IMR-90 (cell line): ENCODE results near the gene R3HDM2.

Experiments used
- BHLHE40 ChIP-seq: fragments of 150-350 bp; IDR thresholded peaks from 2 replicates; pipeline ENCODE4 v1.6.1; 2016; ENCODE audit warnings: mild to moderate bottlenecking, low read depth, low read length
- CEBPB ChIP-seq: IDR thresholded peaks from 2 replicates; pipeline ENCODE4 v1.6.1; 2012; ENCODE audit warnings: low read depth, low read length, improper control_type of control experiment
- CHD1 ChIP-seq: IDR thresholded peaks from 2 replicates; pipeline ENCODE4 v1.6.1; 2012; ENCODE audit warnings: low read depth, low read length, improper control_type of control experiment
- MAFK ChIP-seq: IDR thresholded peaks from 2 replicates; pipeline ENCODE4 v1.6.1; 2012; ENCODE audit warnings: low read depth, low read length, improper control_type of control experiment
- MXI1 ChIP-seq: IDR thresholded peaks from 2 replicates; pipeline ENCODE4 v1.6.1; 2012; ENCODE audit warnings: low read depth, mild to moderate bottlenecking, low read length, moderate library complexity, borderline replicate concordance
- POLR2A ChIP-seq: IDR thresholded peaks from 2 replicates; pipeline ENCODE4 v1.6.1; 2012; ENCODE audit warnings: mild to moderate bottlenecking, low read depth, low read length
- RAD21 ChIP-seq: IDR thresholded peaks from 2 replicates; pipeline ENCODE4 v1.6.1; 2012; ENCODE audit warnings: low read length, improper control_type of control experiment
- RFX5 ChIP-seq: IDR thresholded peaks from 2 replicates; pipeline ENCODE4 v1.8.0; 2012; ENCODE audit warnings: low read depth, mild to moderate bottlenecking, low read length, moderate library complexity
- SMC3 ChIP-seq: fragments of 150-350 bp; IDR thresholded peaks from 2 replicates; pipeline ENCODE4 v1.6.1; 2016; ENCODE audit warnings: low read depth, mild to moderate bottlenecking, antibody characterized with exemption, low read length, moderate library complexity
- TF ChIP-seq, protein P1 (sequence below): conservative IDR thresholded peaks from 2 replicates; pipeline ENCODE4 v1.5.1; 2012; ENCODE audit warnings: mild to moderate bottlenecking, low read depth, low read length, improper control_type of control experiment
- TF ChIP-seq, protein P2 (sequence below): fragments of 150-350 bp; IDR thresholded peaks from 2 replicates; pipeline ENCODE4 v1.6.1; 2017; ENCODE audit warnings: mild to moderate bottlenecking, antibody characterized with exemption, low read length, low read depth

DNA sequence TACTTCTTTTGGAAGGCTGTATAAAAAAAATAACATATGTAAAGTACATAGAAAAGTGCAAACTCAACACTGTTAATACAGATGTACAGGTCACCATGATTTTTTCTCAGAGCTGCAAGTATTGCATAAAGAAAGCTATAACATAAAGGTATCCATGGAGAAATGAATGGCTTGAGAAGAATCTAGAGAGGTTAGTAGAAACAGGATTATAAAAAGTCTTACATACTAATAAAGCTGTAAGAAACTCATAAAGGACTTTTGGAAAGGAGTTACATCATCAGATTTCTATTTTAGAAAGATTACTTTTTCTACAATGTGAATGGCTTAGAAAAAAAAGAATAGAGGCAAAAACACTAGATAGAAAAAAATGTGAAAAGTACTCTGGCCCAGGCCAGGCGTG is 46.4 kb downstream of the R3HDM2 start:
- TF ChIP-seq POLR2A (no peak), SMC3 (no peak), MAFK (no peak), BHLHE40 (no peak), CEBPB (no peak), CHD1 (no peak), RFX5 (no peak), MXI1 (no peak), RAD21 (no peak)
- TF ChIP-seq, protein P1, sequence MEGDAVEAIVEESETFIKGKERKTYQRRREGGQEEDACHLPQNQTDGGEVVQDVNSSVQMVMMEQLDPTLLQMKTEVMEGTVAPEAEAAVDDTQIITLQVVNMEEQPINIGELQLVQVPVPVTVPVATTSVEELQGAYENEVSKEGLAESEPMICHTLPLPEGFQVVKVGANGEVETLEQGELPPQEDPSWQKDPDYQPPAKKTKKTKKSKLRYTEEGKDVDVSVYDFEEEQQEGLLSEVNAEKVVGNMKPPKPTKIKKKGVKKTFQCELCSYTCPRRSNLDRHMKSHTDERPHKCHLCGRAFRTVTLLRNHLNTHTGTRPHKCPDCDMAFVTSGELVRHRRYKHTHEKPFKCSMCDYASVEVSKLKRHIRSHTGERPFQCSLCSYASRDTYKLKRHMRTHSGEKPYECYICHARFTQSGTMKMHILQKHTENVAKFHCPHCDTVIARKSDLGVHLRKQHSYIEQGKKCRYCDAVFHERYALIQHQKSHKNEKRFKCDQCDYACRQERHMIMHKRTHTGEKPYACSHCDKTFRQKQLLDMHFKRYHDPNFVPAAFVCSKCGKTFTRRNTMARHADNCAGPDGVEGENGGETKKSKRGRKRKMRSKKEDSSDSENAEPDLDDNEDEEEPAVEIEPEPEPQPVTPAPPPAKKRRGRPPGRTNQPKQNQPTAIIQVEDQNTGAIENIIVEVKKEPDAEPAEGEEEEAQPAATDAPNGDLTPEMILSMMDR = no peak
- TF ChIP-seq, protein P2, sequence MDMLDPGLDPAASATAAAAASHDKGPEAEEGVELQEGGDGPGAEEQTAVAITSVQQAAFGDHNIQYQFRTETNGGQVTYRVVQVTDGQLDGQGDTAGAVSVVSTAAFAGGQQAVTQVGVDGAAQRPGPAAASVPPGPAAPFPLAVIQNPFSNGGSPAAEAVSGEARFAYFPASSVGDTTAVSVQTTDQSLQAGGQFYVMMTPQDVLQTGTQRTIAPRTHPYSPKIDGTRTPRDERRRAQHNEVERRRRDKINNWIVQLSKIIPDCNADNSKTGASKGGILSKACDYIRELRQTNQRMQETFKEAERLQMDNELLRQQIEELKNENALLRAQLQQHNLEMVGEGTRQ = no peak
